Right ventricle myocardium superior (tissue), 1 donor: ENCODE data around the gene RGPD8. TPM values are rescaled to one million over a fixed set of nuclear protein-coding genes. Genes with fewer than 3 reads are reported as not detected.
"Not testable (repeated sequence)": the region's sequence is repeated elsewhere in the genome, so short reads cannot be mapped to it uniquely, and the experiment has no call there.

ENCODE experiments used
- ATAC-seq: fragments of 200-7000 bp; cut with Tn5 transposase; one replicate; pipeline ENCODE4 v1.9.1; 2020; ENCODE audit warnings: mild to moderate bottlenecking; ENCODE audit not compliant: poor library complexity
- DNase-seq: peaks from one replicate; pipeline ENCODE4 v3.0.0-alpha.2; 2020
- intact Hi-C: fragments of 100-400 bp; cut with DNase I; formaldehyde crosslinking; loops from one replicate; pipeline ENCODE4 v1.11.2; 2022
- long read RNA-seq: library from polyadenylated mRNA; unstranded; transcript quantifications from one replicate; pipeline ENCODE4 v2.0.0, GENCODE V29; 2021
- total RNA-seq: library from RNA; stranded (reverse); fragmentation: NEBNext Ultra II Directional; extraction: Animal tissue kit (Norgen Biotek cat#: 25700); gene quantifications from one replicate; pipeline ENCODE4 v1.2.1, GENCODE V29; 2021
- donor health status: DM: no; HTN: yes; CAD: no; lungs with severe emphysema.

The RGPD8 gene
- total RNA-seq = 5.2 TPM
- long read RNA-seq, full-length matches to known transcripts = 1 of 1 reads
- long read RNA-seq, partial matches to known transcripts = 0 of 1 reads
- long read RNA-seq, other reads (novel, unspliced or antisense) = 0 of 1 reads

GRCh38 chr2:112433480-112433879 lies at the start of gene RGPD8:
RGPD8 (minus strand) TSS chr2:112433645; CDS start chr2:112433453, 192 bp downstream.
- peak; percentile 100 for ATAC-seq
- intact Hi-C loops = not testable (repeated sequence)
- peak; percentile 93 for DNase-seq

- ATAC-seq = no peak
- DNase-seq = no peak
- intact Hi-C loops = loop anchor here (2.0 kb wide), 1 partner anchor 100 kb away; no protein-coding TSS in a partner anchor
Measured at GRCh38 chr2:112483042-112483473, 49.6 kb upstream of the RGPD8 start.

- ATAC-seq (peak; percentile 12), DNase-seq (peak; percentile 53)
- intact Hi-C loops = loop anchor here (2.0 kb wide), 1 partner anchor 100 kb away; no protein-coding TSS in a partner anchor
Measured at GRCh38 chr2:112482309-112483041, 49.0 kb upstream of the RGPD8 start.

GRCh38 chr2:112481528-112482233 lies 48.2 kb upstream of the RGPD8 start, which contains the start of gene TTL:
TTL (plus strand) TSS chr2:112482156; CDS start chr2:112482345, 189 bp downstream.
- ATAC-seq (peak; percentile 96), DNase-seq (peak; percentile 89)
- intact Hi-C loops = loop anchor here (2.0 kb wide), 1 partner anchor 101 kb away; no protein-coding TSS in a partner anchor

GRCh38 chr2:112481050-112481527 lies 47.6 kb upstream of the RGPD8 start:
- DNase-seq (peak; percentile 90), ATAC-seq (peak; percentile 94)
- intact Hi-C loops = no loop called here

- intact Hi-C loops = no loop called here
- no peak for DNase-seq
- no peak for ATAC-seq
Measured at GRCh38 chr2:112480530-112481049, 47.1 kb upstream of the RGPD8 start.

GRCh38 chr2:112476434-112476833 lies 43.0 kb upstream of the RGPD8 start:
- intact Hi-C loops = no loop called here
- no peak for ATAC-seq

GRCh38 chr2:112474844-112475486 lies 41.5 kb upstream of the RGPD8 start:
- DNase-seq (no peak), ATAC-seq (no peak)
- intact Hi-C loops = no loop called here

More at GRCh38 chr2:112476434-112476833, 43.0 kb upstream of the RGPD8 start:
- no peak for DNase-seq

- ATAC-seq = no peak
Measured at GRCh38 chr2:112472547-112473263, 39.3 kb upstream of the RGPD8 start.

GRCh38 chr2:112465382-112465781 lies 31.9 kb upstream of the RGPD8 start:
- ATAC-seq = no peak
- intact Hi-C loops = no loop called here
- DNase-seq = no peak

More at GRCh38 chr2:112472547-112473263, 39.3 kb upstream of the RGPD8 start:
- intact Hi-C loops = no loop called here
- no peak for DNase-seq

GRCh38 chr2:112463256-112463655 lies 29.8 kb upstream of the RGPD8 start:
- intact Hi-C loops = no loop called here
- no peak for DNase-seq
- no peak for ATAC-seq

- no peak for DNase-seq
- intact Hi-C loops = no loop called here
- no peak for ATAC-seq
Measured at GRCh38 chr2:112462178-112462577, 28.7 kb upstream of the RGPD8 start.

GRCh38 chr2:112459372-112459771 lies 25.9 kb upstream of the RGPD8 start:
- intact Hi-C loops = no loop called here
- ATAC-seq = no peak
- DNase-seq = no peak

- no peak for DNase-seq
- intact Hi-C loops = no loop called here
- ATAC-seq = no peak
Measured at GRCh38 chr2:112454586-112454985, 21.1 kb upstream of the RGPD8 start.

GRCh38 chr2:112451317-112451716 lies 17.9 kb upstream of the RGPD8 start:
- no peak for DNase-seq
- ATAC-seq = no peak
- intact Hi-C loops = no loop called here

- no peak for ATAC-seq
- intact Hi-C loops = no loop called here
Measured at GRCh38 chr2:112449854-112450253, 16.4 kb upstream of the RGPD8 start.

GRCh38 chr2:112444256-112444655 lies 10.8 kb upstream of the RGPD8 start:
- ATAC-seq, intact Hi-C loops, DNase-seq: not testable (repeated sequence)

More at GRCh38 chr2:112449854-112450253, 16.4 kb upstream of the RGPD8 start:
- DNase-seq = no peak
